Measurements from ENCODE around the gene ISCA2. TPM values are rescaled to one million over a fixed set of nuclear protein-coding genes. Genes with fewer than 3 reads are reported as not detected.

ISCA2 gene
- total RNA-seq, 1 donor from 2014 or later = 41.6 TPM

- no peak overlapping the region for H3K4me3 ChIP-seq (ENCODE audit: low read depth, low read length)
- no peak for DNase-seq (ENCODE audit: low read depth)
- no peak for TF ChIP-seq CTCF (conservative IDR thresholded peaks at IDR 0.05; ENCODE audit: low read depth, low read length)
Observed at GRCh38 chr14:74459976-74460375, 33.6 kb upstream of the ISCA2 start.

GRCh38 chr14:74462993-74463392 is 30.6 kb upstream of the ISCA2 start:
- no peak overlapping the region for H3K4me3 ChIP-seq (ENCODE audit: low read depth, low read length)
- DNase-seq (ENCODE audit: low read depth) = no peak
- TF ChIP-seq CTCF (conservative IDR thresholded peaks at IDR 0.05; ENCODE audit: low read depth, low read length) = no peak

GRCh38 chr14:74463697-74464096 is 29.9 kb upstream of the ISCA2 start:
- H3K4me3 ChIP-seq (ENCODE audit: low read depth, low read length) = no peak overlapping the region
- TF ChIP-seq CTCF (conservative IDR thresholded peaks at IDR 0.05; ENCODE audit: low read depth, low read length) = no peak
- no peak for DNase-seq (ENCODE audit: low read depth)

- H3K4me3 ChIP-seq (ENCODE audit: low read depth, low read length) = no peak overlapping the region
- no peak for TF ChIP-seq CTCF (conservative IDR thresholded peaks at IDR 0.05; ENCODE audit: low read depth, low read length)
- DNase-seq (ENCODE audit: low read depth) = no peak
Observed at GRCh38 chr14:74464785-74465184, 28.8 kb upstream of the ISCA2 start.

GRCh38 chr14:74465335-74465734 is 28.2 kb upstream of the ISCA2 start:
- DNase-seq (ENCODE audit: low read depth) = no peak
- no peak for TF ChIP-seq CTCF (conservative IDR thresholded peaks at IDR 0.05; ENCODE audit: low read depth, low read length)
- H3K4me3 ChIP-seq (ENCODE audit: low read depth, low read length) = no peak overlapping the region

- no peak for DNase-seq (ENCODE audit: low read depth)
- no peak for TF ChIP-seq CTCF (conservative IDR thresholded peaks at IDR 0.05; ENCODE audit: low read depth, low read length)
- no peak overlapping the region for H3K4me3 ChIP-seq (ENCODE audit: low read depth, low read length)
Observed at GRCh38 chr14:74468513-74468912, 25.1 kb upstream of the ISCA2 start.
